Measurements from ENCODE around the gene SLC37A1. TPM values are rescaled to one million over a fixed set of nuclear protein-coding genes. Genes with fewer than 3 reads are reported as not detected.

Gene SLC37A1
- total RNA-seq, 2 donors from 2014 or later: 22.7 to 47.0 TPM

DNA sequence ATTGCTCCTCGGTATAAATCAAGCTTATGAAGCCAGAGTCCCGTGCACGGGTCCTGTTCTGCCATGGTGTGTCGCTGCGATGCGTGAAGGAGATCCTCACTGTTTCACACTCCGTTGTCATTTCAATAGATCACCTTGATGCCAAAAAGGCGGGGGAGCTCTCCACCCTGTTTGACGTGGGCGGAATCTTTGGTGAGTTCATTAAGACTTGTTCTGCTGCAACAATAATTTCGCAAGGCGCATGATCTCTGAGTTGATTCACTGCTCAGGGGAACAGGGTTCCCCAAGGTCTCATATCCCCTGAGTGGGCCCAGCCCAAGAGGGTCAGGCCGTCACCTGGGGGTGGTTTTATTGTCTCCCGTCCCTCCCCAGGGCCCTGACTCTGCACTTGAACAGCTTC is 50.0 kb downstream of the SLC37A1 start:
- no peak overlapping the region for H3K9ac ChIP-seq (ENCODE audit: extremely low read depth, low read length, poor library complexity, severe bottlenecking)
- Mint-ChIP-seq H3K36me3 (ENCODE audit: low read depth) (peaks cover 73% of the 10 kb centered on the region), H3K4me3 (no peak overlapping the region), H3K9me3 (no peaks in the 10 kb centered on the region), H3K27ac (no peak overlapping the region), H3K4me1 (no peaks in the 10 kb centered on the region), H3K27me3 (ENCODE audit: insufficient read depth) (no peaks in the 10 kb centered on the region)
- no peaks in the 10 kb centered on the region for H3K9me3 ChIP-seq (ENCODE audit: control insufficient read depth, low read length)
- DNase-seq: peak; percentile 21
- H3K27me3 ChIP-seq (ENCODE audit: control insufficient read depth, insufficient read depth, low read length, poor library complexity, severe bottlenecking): no peaks in the 10 kb centered on the region
- TF ChIP-seq, protein P1, sequence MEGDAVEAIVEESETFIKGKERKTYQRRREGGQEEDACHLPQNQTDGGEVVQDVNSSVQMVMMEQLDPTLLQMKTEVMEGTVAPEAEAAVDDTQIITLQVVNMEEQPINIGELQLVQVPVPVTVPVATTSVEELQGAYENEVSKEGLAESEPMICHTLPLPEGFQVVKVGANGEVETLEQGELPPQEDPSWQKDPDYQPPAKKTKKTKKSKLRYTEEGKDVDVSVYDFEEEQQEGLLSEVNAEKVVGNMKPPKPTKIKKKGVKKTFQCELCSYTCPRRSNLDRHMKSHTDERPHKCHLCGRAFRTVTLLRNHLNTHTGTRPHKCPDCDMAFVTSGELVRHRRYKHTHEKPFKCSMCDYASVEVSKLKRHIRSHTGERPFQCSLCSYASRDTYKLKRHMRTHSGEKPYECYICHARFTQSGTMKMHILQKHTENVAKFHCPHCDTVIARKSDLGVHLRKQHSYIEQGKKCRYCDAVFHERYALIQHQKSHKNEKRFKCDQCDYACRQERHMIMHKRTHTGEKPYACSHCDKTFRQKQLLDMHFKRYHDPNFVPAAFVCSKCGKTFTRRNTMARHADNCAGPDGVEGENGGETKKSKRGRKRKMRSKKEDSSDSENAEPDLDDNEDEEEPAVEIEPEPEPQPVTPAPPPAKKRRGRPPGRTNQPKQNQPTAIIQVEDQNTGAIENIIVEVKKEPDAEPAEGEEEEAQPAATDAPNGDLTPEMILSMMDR (conservative IDR thresholded peaks at IDR 0.05): no peak
- no peak overlapping the region for H3K4me3 ChIP-seq (ENCODE audit: low read length)
- no peaks in the 10 kb centered on the region for H3K4me1 ChIP-seq (ENCODE audit: control insufficient read depth, insufficient read depth, low read length)
- no peak overlapping the region for H3K27ac ChIP-seq (ENCODE audit: low read depth, low read length)
- WGBS, 2 experiments (ENCODE audit: insufficient coverage in 1 of 2, insufficient read length in 1 of 2): 91 to 97% methylated on average over 12 to 14 of the region's 14 CpGs
- no peaks in the 10 kb centered on the region for H3K36me3 ChIP-seq (ENCODE audit: control insufficient read depth, insufficient read depth, low read length)

DNA sequence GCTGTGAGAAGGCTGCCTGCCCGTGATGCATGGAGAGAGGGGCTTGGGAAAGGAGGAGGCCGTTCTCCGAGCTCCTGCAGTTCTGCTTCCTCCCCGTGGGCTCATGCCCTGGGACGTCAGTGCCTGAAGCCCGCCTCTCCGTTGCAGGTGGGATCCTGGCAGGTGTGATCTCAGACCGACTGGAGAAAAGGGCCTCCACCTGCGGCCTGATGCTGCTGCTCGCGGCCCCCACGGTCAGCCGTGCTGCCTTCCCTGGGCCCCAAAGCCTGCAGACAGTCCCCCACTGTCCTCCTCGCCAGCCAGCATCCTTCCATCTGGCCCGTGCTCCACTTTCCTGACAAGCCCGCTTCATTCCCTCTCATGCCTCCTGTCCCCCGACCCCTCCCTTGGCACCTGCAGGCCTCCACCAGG is 50.9 kb downstream of the SLC37A1 start:
- H3K27ac ChIP-seq (ENCODE audit: low read depth, low read length): no peak overlapping the region
- H3K36me3 Mint-ChIP-seq (ENCODE audit: low read depth): peaks cover 76% of the 10 kb centered on the region
- WGBS, 2 experiments (ENCODE audit: insufficient coverage in 1 of 2, insufficient read length in 1 of 2): 91 to 94% methylated on average over 13 to 17 of the region's 17 CpGs

DNA sequence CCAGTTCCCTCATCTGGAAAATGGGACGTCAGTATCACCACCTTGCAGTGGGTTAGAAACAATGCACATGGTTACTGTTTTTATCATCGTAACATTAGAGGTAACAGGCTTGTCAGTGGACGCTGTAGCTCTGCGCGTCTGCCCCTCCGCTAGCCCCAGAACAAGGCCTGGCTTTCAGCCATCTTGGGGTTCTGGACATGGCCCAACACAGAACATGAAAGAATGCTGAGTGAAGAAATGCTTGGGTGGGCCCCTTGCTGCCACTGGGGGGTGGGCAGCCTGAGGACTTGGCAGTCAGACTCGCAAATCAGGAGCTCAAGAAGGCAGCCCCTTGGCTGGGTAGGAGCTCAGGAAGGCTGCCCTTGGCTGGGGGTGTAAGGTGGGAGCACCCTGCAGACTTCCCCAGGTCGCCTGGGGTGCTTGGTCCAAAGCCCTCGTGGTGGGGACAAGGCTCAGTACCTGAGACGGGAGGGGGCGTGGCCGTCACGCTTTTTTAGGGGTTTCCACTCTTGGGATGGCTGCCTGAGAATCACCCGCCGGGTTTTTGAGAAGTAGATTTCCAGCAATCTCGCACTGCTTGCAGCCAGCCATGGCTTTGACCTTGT is 51.7 kb downstream of the SLC37A1 start:
- Histone ChIP-seq H3K27ac (ENCODE audit: low read depth, low read length) (no peak overlapping the region), H3K9me3 (ENCODE audit: control insufficient read depth, low read length) (no peaks in the 10 kb centered on the region), H3K4me1 (ENCODE audit: control insufficient read depth, insufficient read depth, low read length) (no peaks in the 10 kb centered on the region), H3K36me3 (ENCODE audit: control insufficient read depth, insufficient read depth, low read length) (no peaks in the 10 kb centered on the region), H3K4me3 (ENCODE audit: low read length) (no peak overlapping the region), H3K9ac (ENCODE audit: extremely low read depth, low read length, poor library complexity, severe bottlenecking) (no peak overlapping the region), H3K27me3 (ENCODE audit: control insufficient read depth, insufficient read depth, low read length, poor library complexity, severe bottlenecking) (no peaks in the 10 kb centered on the region)
- H3K4me1 Mint-ChIP-seq: no peaks in the 10 kb centered on the region
- H3K4me3 Mint-ChIP-seq: no peak overlapping the region
- H3K36me3 Mint-ChIP-seq (ENCODE audit: low read depth): peaks cover 75% of the 10 kb centered on the region
- 95 to 96% methylated on average over 15 to 16 of the region's 16 CpGs for WGBS, 2 experiments (ENCODE audit: insufficient coverage in 1 of 2, insufficient read length in 1 of 2)
- no peak overlapping the region for H3K27ac Mint-ChIP-seq
- peak; percentile 24 for DNase-seq
- H3K27me3 Mint-ChIP-seq (ENCODE audit: insufficient read depth): no peaks in the 10 kb centered on the region
- H3K9me3 Mint-ChIP-seq: no peaks in the 10 kb centered on the region
- TF ChIP-seq, protein P1 (conservative IDR thresholded peaks at IDR 0.05): no peak

More for the DNA sequence above, 50.9 kb downstream of the SLC37A1 start:
- H3K9me3 Mint-ChIP-seq: no peaks in the 10 kb centered on the region
- TF ChIP-seq, protein P1 (conservative IDR thresholded peaks at IDR 0.05): no peak
- Histone ChIP-seq H3K36me3 (ENCODE audit: control insufficient read depth, insufficient read depth, low read length) (no peaks in the 10 kb centered on the region), H3K4me3 (ENCODE audit: low read length) (no peak overlapping the region), H3K9me3 (ENCODE audit: control insufficient read depth, low read length) (no peaks in the 10 kb centered on the region), H3K27me3 (ENCODE audit: control insufficient read depth, insufficient read depth, low read length, poor library complexity, severe bottlenecking) (no peaks in the 10 kb centered on the region), H3K9ac (ENCODE audit: extremely low read depth, low read length, poor library complexity, severe bottlenecking) (no peak overlapping the region), H3K4me1 (ENCODE audit: control insufficient read depth, insufficient read depth, low read length) (no peaks in the 10 kb centered on the region)
- H3K4me3 Mint-ChIP-seq: no peak overlapping the region
- H3K27me3 Mint-ChIP-seq (ENCODE audit: insufficient read depth): no peaks in the 10 kb centered on the region
- H3K4me1 Mint-ChIP-seq: no peaks in the 10 kb centered on the region
- DNase-seq: peak; percentile 17
- H3K27ac Mint-ChIP-seq: no peak overlapping the region
